Endothelial cell of umbilical vein (primary cell): ENCODE results near the gene MAP2K7. TPM values are rescaled to one million over a fixed set of nuclear protein-coding genes. Genes with fewer than 3 reads are reported as not detected.

Source experiments
- BruUV-seq: library from RNA; stranded (reverse); fragments of 400-500 nt; replicated peaks from 2 replicates; lab custom pipeline; 2021; lab: Mats Ljungman, UMichigan
- CTCF ChIA-PET: fragments of 300-600, 350-600 bp; sonication (Branson Sonifier 250); formaldehyde crosslinking; loops from one replicate; lab custom pipeline; 2021; ENCODE audit warnings: antibody characterized with exemption, inconsistent platforms; lab: Charles Lee
- POLR2A ChIA-PET: fragments of 300-600, 350-600 bp; sonication (Branson Sonifier 250); formaldehyde crosslinking; loops from one replicate; lab custom pipeline; 2021; ENCODE audit warnings: antibody characterized with exemption, inconsistent platforms; lab: Charles Lee
- DNase-seq: peaks from one replicate; pipeline ENCODE4 v3.0.0-alpha.2; 2011; ENCODE audit warnings: low read depth, low spot score
- FAIRE-seq: peaks from 2 replicates; lab custom pipeline; 2011; peaks lifted over from hg19 to GRCh38; lab: Jason Lieb, UNC
- H2AFZ ChIP-seq: 2 replicates; pipeline ENCODE4 v1.6.0; 2012; ENCODE audit warnings: low read depth, low read length, control low read depth, inconsistent platforms
- H3K27ac ChIP-seq: 2 replicates; pipeline ENCODE4 v1.5.1; 2011; ENCODE audit warnings: low read depth, mild to moderate bottlenecking, control low read depth, low read length, moderate library complexity; ENCODE audit not compliant: insufficient read depth
- H3K27me3 ChIP-seq, 2 experiments: 2 replicates each; pipeline versions ENCODE4 v1.6.0 to v1.6.1; 2011; ENCODE audit warnings: low read length in 2 of 2, mixed read lengths in 1 of 2; ENCODE audit not compliant: control insufficient read depth in 2 of 2, insufficient read depth in 2 of 2
- H3K36me3 ChIP-seq, 2 experiments: 2 replicates in 1 of 2; 3 replicates in 1 of 2; pipeline ENCODE4 v1.5.1; 2011; ENCODE audit warnings: low read length in 2 of 2, mild to moderate bottlenecking in 1 of 2, moderate library complexity in 1 of 2; ENCODE audit not compliant: control insufficient read depth in 2 of 2, insufficient read depth in 2 of 2; ENCODE audit errors: extremely low read depth in 1 of 2
- H3K4me1 ChIP-seq: 3 replicates; pipeline ENCODE4 v1.5.1; 2011; ENCODE audit warnings: mild to moderate bottlenecking, low read length; ENCODE audit not compliant: control insufficient read depth, insufficient read depth; ENCODE audit errors: extremely low read depth
- H3K4me2 ChIP-seq: 2 replicates; pipeline ENCODE4 v1.6.1; 2011; ENCODE audit warnings: low read length, control low read depth, mixed read lengths; ENCODE audit not compliant: insufficient read depth
- H3K4me3 ChIP-seq, 3 experiments: fragments of 200-600 bp in 1 of 3; sonication (generic), shearing (Covaris generic) in 1 of 3; replicated peaks in 1 of 3; 2 replicates each; pipeline ENCODE4 v1.5.1; 2011 to 2016; ENCODE audit warnings: control low read depth in 3 of 3, low read length in 3 of 3, mild to moderate bottlenecking in 2 of 3, inconsistent platforms in 1 of 3, low read depth in 1 of 3, moderate library complexity in 1 of 3; ENCODE audit not compliant: insufficient read depth in 1 of 3
- H3K79me2 ChIP-seq: 2 replicates; pipeline ENCODE4 v1.6.0; 2012; ENCODE audit warnings: low read length, inconsistent platforms; ENCODE audit not compliant: control insufficient read depth, insufficient read depth
- H3K9ac ChIP-seq: replicated peaks from 2 replicates; pipeline ENCODE3; 2011; ENCODE audit warnings: low read length, control low read depth; ENCODE audit not compliant: insufficient read depth; ENCODE audit errors: extremely low read depth
- H3K9me1 ChIP-seq: replicated peaks from 3 replicates; pipeline ENCODE4 v1.6.0; 2011; ENCODE audit warnings: mild to moderate bottlenecking, low read length; ENCODE audit not compliant: control insufficient read depth, insufficient read depth; ENCODE audit errors: extremely low read depth
- H3K9me3 ChIP-seq: replicated peaks from 2 replicates; pipeline ENCODE4 v1.5.1; 2012; ENCODE audit warnings: low read length, inconsistent platforms; ENCODE audit not compliant: control insufficient read depth, insufficient read depth
- H4K20me1 ChIP-seq: replicated peaks from 2 replicates; pipeline ENCODE3; 2011; ENCODE audit warnings: mild to moderate bottlenecking, low read length; ENCODE audit not compliant: control insufficient read depth, insufficient read depth; ENCODE audit errors: extremely low read depth
- CTCF ChIP-seq, 2 donors: IDR thresholded peaks; 1 replicate in 1 of 2; 2 replicates in 1 of 2; pipeline ENCODE4 v1.5.1; 2011; ENCODE audit warnings: low read length in 2 of 2, mild to moderate bottlenecking in 2 of 2, moderate library complexity in 2 of 2, control low read depth in 1 of 2, inconsistent platforms in 1 of 2, low read depth in 1 of 2; ENCODE audit not compliant: insufficient read depth in 1 of 2; ENCODE audit errors: extremely low read depth in 1 of 2
- EZH2 ChIP-seq: IDR thresholded peaks from 2 replicates; pipeline ENCODE4 v1.6.1; 2012; ENCODE audit warnings: borderline replicate concordance, low read depth, mild to moderate bottlenecking, moderate library complexity, low read length, inconsistent platforms; ENCODE audit not compliant: severe bottlenecking
- GATA2 ChIP-seq: IDR thresholded peaks from 2 replicates; pipeline ENCODE4 v1.7.0; 2011; ENCODE audit warnings: low read depth, mild to moderate bottlenecking, moderate library complexity, mixed read lengths, low read length; ENCODE audit not compliant: insufficient read length, insufficient read depth
- MAX ChIP-seq: IDR thresholded peaks from 2 replicates; pipeline ENCODE4 v1.6.1; 2011; ENCODE audit not compliant: insufficient read depth, insufficient read length
- MYC ChIP-seq: IDR thresholded peaks from one replicate; pipeline ENCODE4 v1.6.1; 2011; ENCODE audit warnings: mild to moderate bottlenecking, low read depth, low read length
- POLR2A ChIP-seq: IDR thresholded peaks from 2 replicates; pipeline ENCODE4 v1.6.1; 2012; ENCODE audit warnings: low read depth, mild to moderate bottlenecking, control low read depth, low read length
- POLR2AphosphoS5 ChIP-seq: IDR thresholded peaks from 2 replicates; pipeline ENCODE4 v1.6.1; 2012; ENCODE audit warnings: low read depth, mild to moderate bottlenecking, control low read depth, low read length, moderate library complexity; ENCODE audit not compliant: insufficient read depth
- dilution Hi-C: fragments of 300-500 bp; cut with MboI; formaldehyde crosslinking; loops from one replicate; pipeline ENCODE4 v1.15.0; 2019; ENCODE audit warnings: low sequenced_read_pairs; ENCODE audit not compliant: extremely low pct_ligation_motif_present
- intact Hi-C: fragments of 100-400 bp; cut with micrococcal nuclease; formaldehyde crosslinking; loops from one replicate; pipeline ENCODE4 v1.10.0; 2022
- polyA plus RNA-seq, 4 experiments: library from polyadenylated mRNA; depleted of rRNA in 3 of 4; stranded (reverse) in 3 of 4; unstranded in 1 of 4; fragments of >200 nt; gene quantifications; 2 replicates each; pipeline versions ENCODE4 v1.2.1 to v1.2.3, GENCODE V29; 2011 to 2012; ENCODE audit warnings: missing spikeins in 1 of 4
- total RNA-seq: library from RNA; stranded (reverse); gene quantifications from 2 replicates; pipeline ENCODE4 v1.2.3, GENCODE V29; 2021

Gene MAP2K7
- total and polyA plus RNA-seq, 2 donors (not counting 3 experiments of a cell fraction or from before 2014, with no cell fraction given): 13.8 to 36.0 TPM

- Histone ChIP-seq H3K4me3 (no peak overlapping the region), H3K79me2 (no peaks in the 10 kb centered on the region), H3K9ac (no peak overlapping the region), H3K27ac (no peak overlapping the region), H3K9me3 (no peaks in the 10 kb centered on the region), H3K36me3 (no peaks in the 10 kb centered on the region), H3K9me1 (no peaks in the 10 kb centered on the region), H3K4me1 (no peaks in the 10 kb centered on the region), H3K27me3 (no peaks in the 10 kb centered on the region), H3K4me2 (no peak overlapping the region), H2AFZ (no peak overlapping the region), H4K20me1 (no peaks in the 10 kb centered on the region)
- TF ChIP-seq EZH2 (no peak), MYC (no peak), CTCF (IDR thresholded peaks at IDR 0.05; ENCODE audit: extremely low read depth in 1 of 2, insufficient read depth in 1 of 2, low read depth in 1 of 2, low read length in 2 of 2) (no peak), MAX (no peak), GATA2 (no peak), POLR2AphosphoS5 (no peak), POLR2A (no peak)
- ChIA-PET POLR2A (no interaction called here), CTCF (interaction anchor here (1.0 to 1.6 kb wide), 3 partner anchors 13 to 201 kb away, joined by 3 to 4 read pairs (median 3); partner anchors contain the start of genes MAP2K7 and TRAPPC5)
- no peak for FAIRE-seq
- BruUV-seq: no TSS peak
- no peak for DNase-seq
- intact Hi-C loops: no loop called here
- dilution Hi-C loops: no loop called here
These were observed 21.8 kb upstream of the MAP2K7 start for GRCh38 chr19:7881910-7882309.
